ENCODE results near the gene ZNF81.
"Not testable (repeated sequence)": the region's sequence is repeated elsewhere in the genome, so short reads cannot be mapped to it uniquely, and the experiment has no call there.

ZNF81 gene

GRCh38 chrX:47936940-47937317, 100.2 kb downstream of the ZNF81 start:
- DNase-seq, result no peak

GRCh38 chrX:47940448-47940847, 103.7 kb downstream of the ZNF81 start:
- DNase-seq, result no peak

- no peak for DNase-seq
Observed at GRCh38 chrX:47941423-47941822, 104.7 kb downstream of the ZNF81 start.

DNA sequence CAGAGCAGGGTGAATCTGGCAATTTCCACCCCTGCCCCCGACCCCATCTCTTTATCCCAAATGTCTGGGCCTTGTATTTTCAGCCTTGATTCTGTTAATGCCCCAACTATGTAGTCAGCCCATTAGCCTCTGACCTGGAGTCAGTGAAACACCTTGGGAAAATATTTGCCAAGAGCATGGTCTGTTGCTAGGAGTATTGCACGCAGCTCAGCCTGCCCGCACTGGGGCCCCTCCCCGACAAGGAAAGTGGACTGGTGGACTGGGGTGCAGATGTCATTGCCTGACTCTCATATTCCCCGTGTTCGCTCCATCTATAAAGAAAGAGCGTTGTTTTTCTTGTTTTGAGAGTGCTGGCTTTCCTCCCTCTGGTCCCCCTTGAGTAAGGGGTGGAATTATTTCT, 118.6 kb downstream of the ZNF81 start:
- DNase-seq, result not testable (repeated sequence)

DNA sequence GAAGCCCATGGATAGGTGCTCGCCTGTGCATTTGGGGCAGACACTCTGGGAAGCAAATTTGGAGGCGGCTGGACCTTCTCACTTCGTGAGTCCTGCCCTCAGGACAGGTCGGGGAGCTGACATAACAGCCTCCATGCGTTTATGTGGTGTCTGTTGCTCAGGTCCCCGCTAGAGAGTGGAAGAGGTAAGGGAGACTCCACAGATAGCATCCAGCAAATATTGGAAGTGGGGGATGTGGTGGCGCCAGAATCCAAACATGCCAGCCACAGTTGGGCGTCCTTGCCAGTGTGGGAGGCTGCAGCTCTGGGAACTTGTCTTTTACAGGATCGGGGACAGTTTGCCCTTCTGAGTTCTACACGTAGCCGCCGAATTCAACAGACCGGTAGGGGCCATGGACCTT, 119.3 kb downstream of the ZNF81 start:
- DNase-seq, result no peak

DNA sequence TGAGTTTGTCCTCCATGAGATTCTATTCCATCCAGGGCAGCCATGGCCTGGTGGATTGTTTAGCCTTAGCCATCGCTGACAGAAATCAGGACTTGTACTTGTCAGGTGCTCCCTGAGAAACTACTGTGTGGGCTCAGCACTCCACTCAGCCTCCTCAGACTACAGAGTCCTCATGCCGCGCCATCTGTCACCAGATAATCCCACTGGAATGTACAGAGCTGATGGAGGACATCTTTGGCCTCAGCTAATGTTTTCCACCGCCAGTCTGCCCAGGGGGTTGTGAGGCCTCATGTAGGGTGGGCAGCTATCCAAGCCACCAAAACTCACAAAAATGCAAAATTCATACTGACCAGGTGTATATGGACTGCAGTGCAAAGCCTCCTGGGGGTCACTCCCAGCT, 121.5 kb downstream of the ZNF81 start:
- not testable (repeated sequence) for DNase-seq

DNA sequence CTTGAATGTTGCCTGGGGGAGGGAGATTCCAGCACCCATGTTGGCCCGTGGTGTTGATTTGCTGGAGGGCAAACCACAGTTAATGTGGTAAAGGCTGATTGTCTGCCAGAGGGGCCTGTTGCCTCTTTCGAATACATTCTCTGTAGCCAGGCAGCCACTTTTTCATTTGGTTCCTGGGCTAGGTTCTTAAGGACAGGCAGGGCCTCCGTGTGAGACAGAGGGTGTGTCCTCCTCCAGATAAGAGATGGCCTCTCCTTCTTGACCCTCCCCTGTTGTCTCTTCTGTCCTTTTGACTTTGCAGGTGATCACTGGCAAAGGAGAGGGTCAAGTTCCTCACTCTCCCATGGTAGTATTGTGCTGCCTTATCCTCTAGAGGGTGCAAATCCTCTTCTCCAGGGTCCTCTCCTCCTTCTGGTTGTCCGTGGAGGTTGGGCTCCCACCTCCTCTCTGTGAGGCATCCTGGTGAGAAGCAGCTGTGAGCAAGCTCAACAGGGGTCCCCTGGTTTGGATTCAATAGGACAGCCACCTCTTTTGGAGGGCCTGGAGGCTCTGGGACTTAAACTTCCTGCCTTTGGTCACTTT, 122.2 kb downstream of the ZNF81 start:
- peak; percentile 6 for DNase-seq

GRCh38 chrX:47960406-47960805, 123.7 kb downstream of the ZNF81 start:
- DNase-seq, result peak; percentile 66

DNA sequence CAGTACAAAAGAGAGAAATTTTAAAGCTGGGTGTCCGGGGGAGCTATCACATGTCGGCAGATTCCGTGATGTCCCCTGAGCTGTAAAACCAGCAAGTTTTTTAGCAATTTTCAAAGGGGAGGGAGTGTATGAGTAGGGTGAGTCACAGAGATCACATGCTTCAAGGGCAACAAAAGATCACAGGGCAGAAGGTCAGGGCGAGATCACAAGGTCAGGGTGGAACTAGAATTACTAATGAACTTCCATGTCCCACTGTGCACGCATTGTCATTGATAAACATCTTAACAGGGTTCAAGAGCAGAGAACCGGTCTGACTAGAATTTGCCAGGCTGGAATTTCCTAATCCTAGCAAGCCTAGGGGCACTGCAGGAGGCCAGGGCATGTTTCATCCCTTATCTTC, 125.1 kb downstream of the ZNF81 start:
- DNase-seq, result not testable (repeated sequence)

GRCh38 chrX:47965526-47965925, 128.8 kb downstream of the ZNF81 start:
- not testable (repeated sequence) for DNase-seq
